GM19372 (cell line): ENCODE measurements around the gene ITGA11.
"Not testable (repeated sequence)": the region's sequence is repeated elsewhere in the genome, so short reads cannot be mapped to it uniquely, and the experiment has no call there.

Experiments used
- ATAC-seq: cut with Tn5 transposase; IDR thresholded peaks from one replicate; pipeline ENCODE4 v1.9.1; 2021; ENCODE audit warnings: mild to moderate bottlenecking, low read depth, moderate library complexity; ENCODE audit not compliant: unreplicated experiment

The ITGA11 gene

GRCh38 chr15:68426116-68426515, 5.8 kb downstream of the ITGA11 start:
- no peak for ATAC-seq

- no peak for ATAC-seq
Observed at GRCh38 chr15:68425428-68426060, 6.4 kb downstream of the ITGA11 start.

- no peak for ATAC-seq
Observed at GRCh38 chr15:68424754-68425390, 7.1 kb downstream of the ITGA11 start.

GRCh38 chr15:68423359-68424296, 8.3 kb downstream of the ITGA11 start:
- no peak for ATAC-seq

- ATAC-seq, result not testable (repeated sequence)
Observed at GRCh38 chr15:68422403-68423145, 9.4 kb downstream of the ITGA11 start.

- no peak for ATAC-seq
Observed at GRCh38 chr15:68421798-68422402, 10.1 kb downstream of the ITGA11 start.

- no peak for ATAC-seq
Observed at GRCh38 chr15:68421115-68421551, 10.8 kb downstream of the ITGA11 start.

GRCh38 chr15:68420186-68420684, 11.7 kb downstream of the ITGA11 start:
- no peak for ATAC-seq

- ATAC-seq, result no peak
Observed at GRCh38 chr15:68419301-68420175, 12.4 kb downstream of the ITGA11 start.

GRCh38 chr15:68418611-68419161, 13.3 kb downstream of the ITGA11 start:
- no peak for ATAC-seq

GRCh38 chr15:68417897-68418296, 14.1 kb downstream of the ITGA11 start:
- ATAC-seq, result no peak

- no peak for ATAC-seq
Observed at GRCh38 chr15:68417051-68417450, 14.9 kb downstream of the ITGA11 start.

GRCh38 chr15:68416158-68416535, 15.8 kb downstream of the ITGA11 start:
- no peak for ATAC-seq

- ATAC-seq, result no peak
Observed at GRCh38 chr15:68415501-68416157, 16.3 kb downstream of the ITGA11 start.

- ATAC-seq, result no peak
Observed at GRCh38 chr15:68415061-68415460, 16.9 kb downstream of the ITGA11 start.

- no peak for ATAC-seq
Observed at GRCh38 chr15:68414591-68414990, 17.4 kb downstream of the ITGA11 start.

- ATAC-seq, result no peak
Observed at GRCh38 chr15:68414206-68414555, 17.8 kb downstream of the ITGA11 start.
